Fibroblast of skin of scalp (primary cell): ENCODE data around the gene SHOX.
"Not testable (repeated sequence)": the region's sequence is repeated elsewhere in the genome, so short reads cannot be mapped to it uniquely, and the experiment has no call there.

Experiments used
- DNase-seq: peaks from one replicate; pipeline ENCODE4 v3.0.0-alpha.2; 2013

Gene SHOX

GRCh38 chrX:622802-623201 lies 7.8 kb upstream of the SHOX start:
- DNase-seq: not testable (repeated sequence)

DNA sequence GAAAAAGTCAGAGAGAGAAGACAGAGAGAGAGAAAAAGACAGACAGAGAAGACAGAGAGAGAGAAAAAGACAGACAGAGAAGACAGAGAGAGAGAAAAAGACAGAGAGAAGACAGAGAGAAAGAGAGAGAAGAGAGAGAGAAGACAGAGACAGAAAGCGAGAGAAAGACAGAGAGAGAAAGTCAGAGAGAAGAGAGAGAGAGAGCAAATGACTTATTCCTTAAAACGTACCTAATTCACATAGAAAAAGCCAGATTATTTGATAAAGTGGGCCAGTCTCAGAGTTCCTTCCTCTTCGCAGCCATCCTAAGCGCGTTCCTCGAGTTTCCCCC lies 7.4 kb upstream of the SHOX start:
- no peak for DNase-seq

DNA sequence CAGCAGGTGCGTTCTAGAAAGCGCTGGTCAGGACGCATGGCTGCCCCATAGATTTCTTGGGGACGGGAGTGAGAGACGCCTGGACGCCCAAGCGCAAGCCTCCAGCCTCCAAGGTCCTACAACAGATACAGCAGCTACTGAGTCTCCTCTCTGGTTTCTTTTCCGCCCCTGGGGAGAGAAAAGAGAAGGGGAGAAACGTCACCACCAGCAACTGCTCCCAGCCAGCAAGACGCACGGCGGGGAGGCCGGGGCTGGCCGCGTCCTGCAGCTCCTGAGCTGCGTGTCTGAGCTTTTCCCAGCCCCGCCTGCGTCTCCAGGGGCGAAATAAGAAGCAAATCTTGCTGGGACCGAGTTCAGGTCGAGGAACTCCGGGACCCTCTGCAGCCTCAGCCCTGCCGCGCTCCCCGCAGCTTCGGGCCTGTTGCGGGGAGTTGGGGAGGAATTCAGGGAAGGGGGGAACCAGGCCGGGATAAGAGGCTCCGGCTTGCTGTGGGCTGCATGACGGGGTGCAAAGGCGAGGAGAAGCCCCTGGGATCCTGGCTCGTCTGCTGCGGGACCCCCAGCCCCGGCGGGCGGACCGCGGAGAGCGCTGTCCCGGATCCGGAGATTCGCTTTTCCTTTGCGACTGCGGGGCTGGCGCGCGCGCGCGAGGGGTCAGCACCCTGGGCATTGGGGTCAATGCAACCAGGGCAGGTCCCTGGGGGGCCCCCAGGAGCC lies 6.8 kb upstream of the SHOX start:
- no peak for DNase-seq

DNA sequence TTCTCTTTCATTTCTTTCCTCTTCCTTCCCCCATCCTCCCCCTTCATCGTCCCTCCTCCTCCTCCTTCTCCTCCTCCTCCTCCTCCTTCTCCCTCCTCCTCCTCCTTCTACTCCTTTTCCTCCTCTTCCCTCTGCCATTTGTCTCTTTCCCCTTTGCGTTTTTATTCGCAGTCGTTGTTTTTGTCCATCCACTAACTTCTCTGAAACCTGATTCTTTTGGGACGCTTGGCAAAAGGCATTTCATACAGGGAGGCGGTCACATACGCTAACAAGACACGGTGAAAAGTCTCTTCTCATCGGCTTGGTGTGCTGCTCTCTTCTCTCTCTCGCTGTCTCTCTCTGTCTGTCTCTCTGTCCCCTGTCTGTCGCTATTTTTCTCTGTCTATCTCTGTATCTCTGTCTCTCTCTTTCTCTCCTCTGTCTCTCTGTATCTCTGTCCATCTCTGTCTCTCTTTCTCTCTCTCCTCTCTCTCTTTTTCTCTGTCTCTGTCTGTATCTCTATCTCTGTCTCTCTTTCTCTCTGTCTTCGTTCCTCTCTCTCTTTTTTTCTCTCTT lies 5.4 kb upstream of the SHOX start:
- DNase-seq: no peak

- not testable (repeated sequence) for DNase-seq
These were observed 4.5 kb upstream of the SHOX start for GRCh38 chrX:626047-626446.

DNA sequence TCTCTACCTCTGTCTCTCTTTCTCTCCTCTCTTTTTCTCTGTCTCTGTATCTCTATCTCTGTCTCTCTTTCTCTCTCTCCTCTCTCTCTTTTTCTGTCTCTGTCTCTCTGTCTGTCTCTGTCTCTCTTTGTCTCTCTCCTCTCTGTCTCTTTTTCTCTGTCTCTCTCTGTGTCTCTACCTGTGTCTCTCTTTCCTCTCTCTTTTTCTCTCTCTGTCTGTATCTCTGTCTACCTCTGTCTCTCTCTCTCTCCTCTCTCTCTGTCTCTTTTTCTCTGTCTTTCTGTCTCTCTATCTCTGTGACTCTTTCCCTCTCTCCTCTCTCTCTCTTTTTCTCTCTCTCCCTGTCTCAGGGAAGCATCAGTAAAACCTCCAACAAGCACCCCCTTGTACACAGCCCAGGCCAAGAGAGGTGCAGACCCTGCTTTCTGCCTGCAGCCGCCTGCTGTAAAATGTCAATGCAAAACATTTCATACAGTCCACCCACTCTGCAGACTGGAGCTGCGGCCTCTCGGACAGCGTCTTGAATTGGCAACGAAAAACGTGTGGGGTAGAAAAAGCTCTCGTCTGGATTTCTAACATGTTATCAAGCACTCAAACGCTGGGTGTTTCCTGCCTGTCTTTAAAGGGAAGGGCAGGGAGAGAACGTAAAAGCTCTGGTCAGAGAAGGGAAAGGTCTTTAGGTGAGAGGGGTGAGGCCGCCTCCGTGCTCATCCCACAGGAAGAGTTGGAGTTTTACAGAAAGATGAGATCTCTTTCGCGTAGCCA lies 3.7 kb upstream of the SHOX start:
- no peak for DNase-seq

DNA sequence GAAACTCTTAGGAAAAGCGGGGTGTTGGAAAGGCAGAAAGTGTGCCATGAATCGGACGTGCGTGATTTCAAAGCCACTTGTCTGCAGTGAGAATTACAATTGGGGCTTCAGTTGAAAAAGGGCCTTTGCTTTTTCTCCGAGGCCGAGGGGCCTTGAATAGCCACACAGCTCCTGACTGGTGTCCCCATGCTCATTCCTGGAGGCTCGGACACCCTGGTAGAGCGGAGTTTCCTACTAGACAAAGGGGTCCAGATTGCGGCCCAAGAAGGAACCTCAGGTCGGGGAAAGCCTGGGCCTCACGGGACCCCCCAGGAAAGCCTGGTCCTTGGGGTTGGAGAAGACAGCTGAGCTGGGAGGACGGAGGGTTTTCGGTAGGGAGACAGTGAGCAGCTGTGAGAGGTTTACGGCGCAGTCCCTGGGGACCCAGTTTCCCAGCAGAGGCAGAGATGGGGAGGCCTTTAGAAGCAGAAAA lies 3.0 kb upstream of the SHOX start:
- DNase-seq: no peak

DNA sequence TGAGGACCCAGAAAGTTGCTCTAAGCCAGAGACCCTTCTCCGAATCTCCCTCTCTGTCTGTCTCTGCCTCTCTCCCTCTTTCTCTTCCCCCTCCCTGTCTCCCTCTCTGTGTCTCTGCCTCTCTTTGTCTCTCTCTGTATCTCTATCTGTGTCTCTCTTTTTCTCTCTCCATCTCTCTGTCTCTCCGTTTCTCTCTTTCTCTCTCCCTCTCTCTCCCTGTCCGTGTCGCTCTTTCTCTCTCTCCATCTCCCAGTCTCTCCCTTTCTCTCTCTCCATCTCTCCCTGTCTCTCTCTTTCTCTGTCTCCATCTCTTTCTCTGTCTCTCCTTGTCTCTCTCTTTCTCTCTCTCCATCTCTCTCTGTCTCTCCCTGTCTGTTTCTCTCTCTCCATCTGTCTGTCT lies 2.6 kb upstream of the SHOX start:
- no peak for DNase-seq

GRCh38 chrX:629230-630006 lies 1.2 kb upstream of the SHOX start:
- no peak for DNase-seq

DNA sequence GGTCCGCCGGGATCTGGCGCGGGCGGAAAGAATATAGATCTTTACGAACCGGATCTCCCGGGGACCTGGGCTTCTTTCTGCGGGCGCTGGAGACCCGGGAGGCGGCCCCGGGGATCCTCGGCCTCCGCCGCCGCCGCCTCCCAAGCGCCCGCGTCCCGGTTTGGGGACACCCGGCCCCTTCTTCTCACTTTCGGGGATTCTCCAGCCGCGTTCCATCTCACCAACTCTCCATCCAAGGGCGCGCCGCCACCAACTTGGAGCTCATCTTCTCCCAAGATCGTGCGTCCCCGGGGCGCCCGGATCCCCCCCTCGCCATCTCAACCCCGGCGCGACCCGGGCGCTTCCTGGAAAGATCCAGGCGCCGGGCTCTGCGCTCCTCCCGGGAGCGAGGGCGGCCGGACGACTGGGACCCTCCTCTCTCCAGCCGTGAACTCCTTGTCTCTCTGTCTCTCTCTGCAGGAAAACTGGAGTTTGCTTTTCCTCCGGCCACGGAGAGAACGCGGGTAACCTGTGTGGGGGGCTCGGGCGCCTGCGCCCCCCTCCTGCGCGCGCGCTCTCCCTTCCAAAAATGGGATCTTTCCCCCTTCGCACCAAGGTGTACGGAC lies 482 bp upstream of the SHOX start:
- no peak for DNase-seq

- no peak for DNase-seq
These were observed 1.3 kb downstream of the SHOX start for GRCh38 chrX:631802-632365.

- no peak for DNase-seq
These were observed 1.9 kb downstream of the SHOX start for GRCh38 chrX:632366-633042.

GRCh38 chrX:633043-633984 lies 2.7 kb downstream of the SHOX start:
- no peak for DNase-seq

- no peak for DNase-seq
These were observed 3.7 kb downstream of the SHOX start for GRCh38 chrX:633985-634958.

- no peak for DNase-seq
These were observed 5.0 kb downstream of the SHOX start for GRCh38 chrX:635428-636090.

DNA sequence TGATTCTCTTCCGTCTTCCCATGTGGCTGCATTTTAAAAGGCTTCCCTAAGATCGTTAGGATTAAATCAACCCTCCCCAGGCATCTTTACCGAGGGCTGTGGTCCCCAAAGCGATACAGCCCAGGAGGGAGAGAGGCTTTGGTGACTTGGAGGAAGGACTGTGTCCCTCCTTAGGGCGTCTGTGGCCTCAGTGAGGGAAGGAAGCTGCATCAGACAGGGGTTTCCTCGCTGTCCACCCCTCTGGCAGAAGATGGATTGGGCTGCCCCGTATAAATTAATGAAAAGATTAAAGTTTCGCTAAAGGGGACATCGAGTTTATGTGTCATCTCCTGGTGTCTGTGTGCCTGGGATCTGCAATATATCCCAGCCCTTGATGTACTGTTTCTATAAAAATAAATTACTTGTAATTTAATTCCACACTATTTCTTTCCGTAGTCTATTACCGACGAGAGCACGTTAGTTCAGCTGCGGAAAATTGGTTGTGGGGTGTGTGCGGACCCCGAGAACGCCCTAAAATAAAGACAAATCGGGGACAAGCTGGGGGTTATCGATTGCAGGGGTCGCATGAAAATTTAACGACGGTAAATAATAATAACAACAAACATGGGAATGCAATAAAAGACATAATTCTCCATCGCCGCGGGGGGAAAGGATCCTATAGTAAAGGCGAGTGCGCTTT lies 6.5 kb downstream of the SHOX start:
- DNase-seq: no peak

DNA sequence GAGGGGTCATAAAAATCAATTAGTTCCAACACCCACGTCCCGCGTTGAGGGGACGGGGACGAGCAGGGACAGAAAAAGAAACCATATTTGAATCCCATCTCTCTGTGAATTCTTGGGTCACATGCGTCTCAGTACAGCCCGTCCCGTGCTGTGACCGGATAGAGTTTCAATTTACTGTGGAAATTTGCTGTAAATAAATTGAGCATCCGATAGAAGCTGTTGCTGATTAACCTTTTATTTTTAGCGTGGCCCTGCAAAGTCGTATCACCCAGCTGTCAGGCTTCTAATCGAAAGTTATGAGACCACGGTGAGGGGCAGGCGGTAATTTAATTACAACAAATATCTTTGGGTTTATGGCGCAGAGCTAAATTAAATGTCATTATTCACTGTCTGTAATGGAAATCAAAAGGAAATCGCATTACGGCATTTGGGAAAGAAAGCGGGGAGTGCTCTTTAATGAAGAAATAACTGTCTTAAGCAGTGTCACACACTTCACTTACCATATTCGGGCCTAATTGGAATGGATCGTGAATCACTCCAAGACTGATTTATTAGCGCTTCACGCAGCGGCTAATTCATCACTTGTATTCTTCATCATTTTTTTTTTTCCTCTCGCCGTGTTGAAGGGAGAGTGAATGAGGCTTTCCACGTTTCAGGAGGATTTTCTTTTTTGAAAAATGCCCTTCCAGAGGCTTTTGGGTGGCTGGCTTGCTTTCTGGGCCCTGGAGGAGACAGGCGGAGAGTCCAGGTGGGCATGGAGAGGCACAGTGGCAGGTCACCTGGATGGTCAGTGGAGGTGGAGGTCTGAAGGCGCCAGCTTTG lies 7.3 kb downstream of the SHOX start:
- DNase-seq: no peak
